Measurements from ENCODE around the gene CLIC2.

Gene CLIC2

DNA sequence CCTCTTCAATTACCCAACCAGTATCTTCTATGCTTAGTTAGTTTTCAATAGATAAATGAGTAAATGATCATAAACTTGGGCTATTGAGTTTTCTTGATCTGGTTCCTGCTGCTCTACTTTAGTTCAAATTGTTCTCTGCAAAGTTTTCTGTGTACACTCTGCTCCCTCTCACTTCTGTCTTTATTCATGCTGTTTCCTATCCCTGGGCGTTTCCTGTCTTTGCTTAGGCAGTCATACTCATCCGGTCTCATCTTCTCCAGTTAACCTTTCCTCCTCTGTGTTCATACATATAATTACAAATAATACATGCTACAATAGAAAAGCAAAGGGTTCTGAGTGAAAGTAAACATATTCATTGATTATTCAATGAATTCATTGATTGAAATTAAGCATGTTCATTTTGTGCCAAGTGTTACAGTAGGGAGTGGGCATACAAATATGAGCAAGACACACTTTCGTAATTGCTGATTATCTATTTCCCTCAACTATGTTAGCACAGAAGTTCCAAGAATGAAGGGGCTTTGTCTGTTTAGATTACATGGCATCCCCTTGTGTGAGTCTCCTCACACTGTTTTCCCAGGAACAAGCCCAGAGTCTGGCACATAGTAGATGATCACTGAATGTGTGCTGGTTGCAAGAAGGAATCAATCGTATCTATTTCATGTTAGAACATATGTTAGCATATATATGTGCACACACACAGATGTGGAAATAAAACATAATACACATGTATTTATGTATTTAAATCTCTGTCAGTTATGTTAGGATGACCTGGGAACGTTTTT, 71.3 kb downstream of the CLIC2 start:
- DNase-seq: no peak

DNA sequence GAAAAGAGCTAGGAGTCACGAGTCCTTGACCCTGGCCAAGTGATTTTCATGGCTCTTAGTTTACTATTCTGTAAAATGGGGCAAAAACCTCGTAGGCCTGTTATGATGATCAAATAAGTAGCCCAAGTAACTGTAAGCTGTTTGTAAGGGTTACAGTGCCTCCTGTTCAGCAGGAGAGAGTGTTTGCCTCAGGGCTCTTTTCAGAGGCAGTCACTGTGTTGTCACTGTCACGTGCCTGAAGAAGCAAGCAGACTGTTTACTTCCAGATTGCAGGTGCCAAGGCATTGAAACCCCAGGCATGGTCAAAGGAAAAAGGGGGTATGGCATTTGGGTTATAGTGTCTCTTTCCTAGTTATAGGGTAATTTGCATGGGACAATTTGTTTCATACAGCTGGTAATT, 74.7 kb downstream of the CLIC2 start:
- no peak for DNase-seq

- DNase-seq: no peak
Measured at GRCh38 chrX:155251391-155251790, 83.0 kb downstream of the CLIC2 start.

DNA sequence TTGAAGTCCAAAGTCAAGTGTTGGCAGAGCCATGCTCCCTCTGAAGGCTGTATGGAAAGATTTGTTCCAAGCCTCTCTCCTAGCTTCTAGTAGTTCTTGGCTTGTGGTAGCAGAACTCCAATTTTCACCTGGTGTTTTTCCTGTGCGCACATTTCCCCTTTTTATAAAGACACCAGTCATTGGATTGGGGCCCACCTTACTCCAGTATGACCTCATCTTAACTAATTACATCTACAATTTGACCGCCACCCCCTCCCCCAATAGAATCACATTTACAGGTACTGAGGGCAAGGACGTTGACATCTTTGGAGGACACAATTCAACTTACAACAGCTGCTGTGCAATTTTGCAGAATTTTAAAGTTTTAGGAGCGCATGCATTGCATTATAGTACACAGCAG, 86.9 kb downstream of the CLIC2 start:
- no peak for DNase-seq

- no peak for DNase-seq
Measured at GRCh38 chrX:155246748-155247147, 87.7 kb downstream of the CLIC2 start.

DNA sequence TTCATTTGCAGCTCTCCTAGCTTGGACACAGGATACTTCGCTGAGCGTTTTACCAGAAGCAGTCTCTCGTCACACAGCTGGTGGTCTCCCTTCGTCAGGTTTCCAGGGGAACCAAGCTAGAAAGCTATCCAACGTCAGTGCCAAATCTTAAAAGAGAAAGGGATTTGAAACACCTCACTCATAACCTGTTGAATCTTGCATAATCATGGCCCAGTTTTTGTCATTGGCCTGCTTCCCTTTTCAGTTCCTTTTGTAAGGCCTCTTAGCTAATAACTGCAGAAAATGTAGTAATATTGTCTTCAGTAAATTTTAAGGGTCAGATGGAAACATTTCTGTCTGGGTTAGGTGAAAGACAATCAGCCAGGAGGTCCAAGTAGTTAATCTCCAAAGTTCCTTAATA, 92.1 kb downstream of the CLIC2 start:
- DNase-seq: no peak

DNA sequence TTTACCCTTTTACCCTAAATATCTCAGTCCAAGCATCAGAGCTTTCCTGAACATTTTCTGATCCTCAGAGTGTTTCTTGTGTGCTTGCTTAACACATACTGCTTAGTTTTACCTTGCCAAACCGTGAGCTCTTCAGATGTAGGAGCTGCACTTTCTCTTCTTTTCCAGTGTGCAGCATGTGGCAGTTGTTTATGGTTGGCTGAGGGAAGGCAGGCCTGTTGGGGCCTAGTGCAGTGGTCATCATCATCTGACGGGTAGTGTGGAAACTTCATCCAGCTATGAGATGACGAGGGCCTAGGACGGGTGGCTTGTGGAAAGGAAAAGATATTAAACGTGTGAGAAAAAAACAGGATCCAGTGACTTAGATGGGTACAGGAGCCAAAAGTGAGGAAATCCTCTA, 96.7 kb downstream of the CLIC2 start:
- DNase-seq: no peak

DNA sequence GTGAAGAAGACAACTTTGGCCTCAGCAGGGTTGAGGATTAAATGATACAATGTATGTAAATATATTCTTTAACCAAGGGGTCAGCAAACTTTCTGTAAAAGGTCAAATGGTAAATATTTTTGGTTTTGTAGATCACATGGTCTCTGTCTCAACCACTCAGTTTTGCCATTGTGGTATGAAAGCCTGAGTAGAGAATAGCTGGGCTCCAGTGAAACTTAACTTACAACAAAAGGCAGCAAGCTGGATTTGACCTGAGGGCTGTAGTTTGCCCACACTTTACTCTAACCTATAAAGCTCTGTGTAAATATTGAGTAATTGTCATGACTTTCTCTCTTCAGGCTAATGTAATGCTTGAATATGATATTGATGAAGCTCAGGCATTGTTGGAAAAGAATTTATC, 98.5 kb downstream of the CLIC2 start:
- no peak for DNase-seq

GRCh38 chrX:155231163-155231562, 103.3 kb downstream of the CLIC2 start:
- no peak for DNase-seq

All from retina (tissue), 1 donor.